Measurements from ENCODE around the gene SLC18A3.

Gene SLC18A3

DNA sequence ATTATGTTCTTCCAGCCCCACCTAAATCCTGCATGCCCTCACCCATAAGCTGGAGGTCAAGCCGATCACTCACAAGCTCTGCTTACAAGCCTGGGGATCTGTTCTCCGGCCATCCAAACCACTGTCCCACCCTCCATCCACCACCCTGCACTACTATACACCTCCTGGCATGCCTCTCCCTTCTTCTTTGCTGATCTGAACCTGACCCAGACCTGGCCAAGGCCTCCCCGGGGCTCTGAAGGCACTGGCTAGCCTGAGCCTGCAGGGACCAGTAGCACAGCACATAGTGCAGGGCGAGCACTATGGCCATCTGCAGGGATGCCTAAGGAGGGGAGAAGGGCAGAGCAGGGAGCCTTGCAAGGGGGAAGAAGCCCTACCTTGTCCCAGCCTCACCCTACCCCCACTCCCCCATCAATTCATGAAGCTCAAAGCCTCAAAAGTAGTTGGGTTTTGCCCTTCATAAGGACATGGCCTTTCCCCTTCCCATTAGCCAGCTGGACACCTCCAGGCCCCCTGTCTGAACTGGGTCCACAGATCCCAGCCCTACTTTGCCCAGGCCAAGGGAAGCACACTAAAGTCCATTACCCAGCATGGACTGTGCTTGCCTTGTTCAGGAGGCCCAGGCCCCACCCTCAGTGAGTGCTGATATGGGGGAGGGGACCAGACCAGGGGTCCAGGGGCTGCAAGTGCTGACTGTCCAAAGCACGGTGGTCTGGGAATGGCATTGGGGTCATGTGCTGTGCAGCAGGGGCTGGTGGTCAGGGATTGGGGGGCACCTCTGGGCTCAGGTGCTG, 33.3 kb downstream of the SLC18A3 start:
- ChIA-PET CTCF (no interaction called here), POLR2A (ENCODE audit: low non-redundant PET) (no interaction called here)
- DNase-seq (ENCODE audit: low spot score), result no peak
- TF ChIP-seq CTCF (conservative IDR thresholded peaks at IDR 0.05; ENCODE audit: low read depth), result no peak
- no peak overlapping the region for H3K27ac ChIP-seq

GRCh38 chr10:49644035-49644646, 34.0 kb downstream of the SLC18A3 start:
- CTCF ChIA-PET, result no interaction called here
- POLR2A ChIA-PET (ENCODE audit: low non-redundant PET), result no interaction called here
- TF ChIP-seq CTCF (conservative IDR thresholded peaks at IDR 0.05; ENCODE audit: low read depth), result no peak
- H3K27ac ChIP-seq, result no peak overlapping the region
- DNase-seq (ENCODE audit: low spot score), result no peak

GRCh38 chr10:49645417-49645816, 35.3 kb downstream of the SLC18A3 start:
- POLR2A ChIA-PET (ENCODE audit: low non-redundant PET), result no interaction called here
- no peak overlapping the region for H3K27ac ChIP-seq
- no peak for TF ChIP-seq CTCF (conservative IDR thresholded peaks at IDR 0.05; ENCODE audit: low read depth)
- no peak for DNase-seq (ENCODE audit: low spot score)
- CTCF ChIA-PET, result interaction anchor here (0.6 kb wide), 3 partner anchors 9 to 315 kb away, joined by 3 read pairs; no protein-coding TSS in a partner anchor

GRCh38 chr10:49645871-49646870, 36.1 kb downstream of the SLC18A3 start:
- POLR2A ChIA-PET (ENCODE audit: low non-redundant PET), result no interaction called here
- CTCF ChIA-PET, result interaction anchor here (0.6 kb wide), 3 partner anchors 8 to 316 kb away, joined by 3 read pairs; no protein-coding TSS in a partner anchor
- no peak for TF ChIP-seq CTCF (conservative IDR thresholded peaks at IDR 0.05; ENCODE audit: low read depth)
- no peak overlapping the region for H3K27ac ChIP-seq
- DNase-seq (ENCODE audit: low spot score), result no peak

DNA sequence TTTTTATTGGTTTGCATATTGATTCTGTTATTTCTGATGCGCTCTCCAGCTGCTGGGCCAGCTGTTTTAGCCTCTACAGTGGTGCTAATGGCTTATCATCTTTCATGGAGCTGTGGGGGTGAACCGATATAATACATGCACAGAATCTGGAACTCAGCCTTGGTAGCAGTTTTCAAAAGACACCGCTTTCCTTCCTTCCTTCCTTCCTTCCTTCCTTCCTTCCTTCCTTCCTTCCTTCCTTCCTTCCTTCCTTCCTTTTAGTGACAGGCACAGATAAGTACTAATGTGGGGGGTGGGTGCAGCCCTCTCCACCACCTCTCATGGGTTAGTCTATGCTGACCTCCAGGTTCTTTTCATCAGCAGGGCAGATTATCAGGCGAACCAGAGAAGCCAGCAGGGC, 37.4 kb downstream of the SLC18A3 start:
- no peak for TF ChIP-seq CTCF (conservative IDR thresholded peaks at IDR 0.05; ENCODE audit: low read depth)
- ChIA-PET CTCF (no interaction called here), POLR2A (ENCODE audit: low non-redundant PET) (no interaction called here)
- DNase-seq (ENCODE audit: low spot score), result no peak
- H3K27ac ChIP-seq, result no peak overlapping the region
